Measurements from ENCODE around the gene CFAP70. TPM values are rescaled to one million over a fixed set of nuclear protein-coding genes. Genes with fewer than 3 reads are reported as not detected.

Gene CFAP70
- total RNA-seq, 1 experiment from 2014 or later, result 2.9 TPM

DNA sequence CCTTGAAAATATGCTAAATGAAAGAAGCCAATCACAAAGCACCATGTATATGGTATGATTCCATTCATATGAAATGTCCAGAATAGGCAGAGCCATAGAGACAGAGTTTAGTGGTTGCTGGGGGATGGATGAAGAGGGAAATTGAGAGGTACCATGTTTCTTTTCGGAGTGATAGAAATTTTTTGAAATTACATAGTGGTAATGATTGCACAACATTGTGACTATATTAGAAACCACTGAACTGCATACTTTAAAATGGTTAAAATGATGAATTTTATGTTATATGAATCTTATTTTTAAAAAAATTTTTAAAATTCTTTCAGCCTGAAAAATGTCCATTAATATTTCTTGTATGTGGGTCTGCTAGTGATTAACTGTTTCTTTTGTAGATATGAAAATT lies 137.7 kb downstream of the CFAP70 start:
- no peaks in the 10 kb centered on the region for H3K36me3 ChIP-seq (ENCODE audit: control insufficient read depth in 1 of 2, insufficient read depth in 2 of 2, low read length in 2 of 2)
- H3K4me1 ChIP-seq (ENCODE audit: control insufficient read depth in 1 of 2, insufficient read depth in 2 of 2, low read length in 2 of 2), result no peaks in the 10 kb centered on the region
- DNase-seq (ENCODE audit: low read depth, low spot score), result no peak
- ChIA-PET POLR2A (no interaction called here), CTCF (no interaction called here), RAD21 (ENCODE audit: low non-redundant PET in 1 of 2, low total read pairs in 2 of 2, uncharacterized antibody in 2 of 2, unreplicated experiment in 2 of 2) (no interaction called here)
- H2AFZ ChIP-seq (ENCODE audit: low read depth, low read length, poor library complexity, severe bottlenecking), result no peak overlapping the region
- BruUV-seq (replicated peaks), result no TSS peak
- H3K27ac ChIP-seq (ENCODE audit: low read depth, low read length), result no peak overlapping the region
- intact Hi-C loops (cut with micrococcal nuclease), result no loop called here
- ATAC-seq, result no peak
- H3K9me3 ChIP-seq (ENCODE audit: control insufficient read depth in 1 of 2, insufficient read depth in 1 of 2, low read depth in 1 of 2, low read length in 2 of 2), result no peaks in the 10 kb centered on the region
- no peaks in the 10 kb centered on the region for H3K9me2 ChIP-seq (ENCODE audit: insufficient read depth)
- TF ChIP-seq JUND (IDR thresholded peaks at IDR 0.05) (no peak), SP1 (IDR thresholded peaks at IDR 0.05; ENCODE audit: low read depth) (no peak), CBX3 (IDR thresholded peaks at IDR 0.05; ENCODE audit: low read depth) (no peak), ZNF274 (IDR thresholded peaks at IDR 0.05; ENCODE audit: low read depth, low read length) (no peak)
- TF ChIP-seq, protein P1, sequence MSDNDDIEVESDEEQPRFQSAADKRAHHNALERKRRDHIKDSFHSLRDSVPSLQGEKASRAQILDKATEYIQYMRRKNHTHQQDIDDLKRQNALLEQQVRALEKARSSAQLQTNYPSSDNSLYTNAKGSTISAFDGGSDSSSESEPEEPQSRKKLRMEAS (IDR thresholded peaks at IDR 0.05), result no peak
- TF ChIP-seq, protein P2, sequence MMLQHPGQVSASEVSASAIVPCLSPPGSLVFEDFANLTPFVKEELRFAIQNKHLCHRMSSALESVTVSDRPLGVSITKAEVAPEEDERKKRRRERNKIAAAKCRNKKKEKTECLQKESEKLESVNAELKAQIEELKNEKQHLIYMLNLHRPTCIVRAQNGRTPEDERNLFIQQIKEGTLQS (IDR thresholded peaks at IDR 0.05), result no peak
- TF ChIP-seq, protein P3, sequence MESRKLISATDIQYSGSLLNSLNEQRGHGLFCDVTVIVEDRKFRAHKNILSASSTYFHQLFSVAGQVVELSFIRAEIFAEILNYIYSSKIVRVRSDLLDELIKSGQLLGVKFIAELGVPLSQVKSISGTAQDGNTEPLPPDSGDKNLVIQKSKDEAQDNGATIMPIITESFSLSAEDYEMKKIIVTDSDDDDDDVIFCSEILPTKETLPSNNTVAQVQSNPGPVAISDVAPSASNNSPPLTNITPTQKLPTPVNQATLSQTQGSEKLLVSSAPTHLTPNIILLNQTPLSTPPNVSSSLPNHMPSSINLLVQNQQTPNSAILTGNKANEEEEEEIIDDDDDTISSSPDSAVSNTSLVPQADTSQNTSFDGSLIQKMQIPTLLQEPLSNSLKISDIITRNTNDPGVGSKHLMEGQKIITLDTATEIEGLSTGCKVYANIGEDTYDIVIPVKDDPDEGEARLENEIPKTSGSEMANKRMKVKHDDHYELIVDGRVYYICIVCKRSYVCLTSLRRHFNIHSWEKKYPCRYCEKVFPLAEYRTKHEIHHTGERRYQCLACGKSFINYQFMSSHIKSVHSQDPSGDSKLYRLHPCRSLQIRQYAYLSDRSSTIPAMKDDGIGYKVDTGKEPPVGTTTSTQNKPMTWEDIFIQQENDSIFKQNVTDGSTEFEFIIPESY (IDR thresholded peaks at IDR 0.05; ENCODE audit: extremely low read depth, insufficient replicate concordance, low read length), result no peak
- no peaks in the 10 kb centered on the region for H4K20me1 ChIP-seq (ENCODE audit: insufficient read depth)
- H3K4me2 ChIP-seq (ENCODE audit: low read length), result no peak overlapping the region
- no peaks in the 10 kb centered on the region for H3K79me2 ChIP-seq (ENCODE audit: insufficient read depth, low read length)
- no peak overlapping the region for H3K9ac ChIP-seq (ENCODE audit: low read length)
- no peak overlapping the region for H3K4me3 ChIP-seq (replicated peaks in 1 of 2; ENCODE audit: low read depth in 1 of 2, low read length in 2 of 2)
- no peaks in the 10 kb centered on the region for H3K27me3 ChIP-seq (ENCODE audit: insufficient read depth, low read length)

DNA sequence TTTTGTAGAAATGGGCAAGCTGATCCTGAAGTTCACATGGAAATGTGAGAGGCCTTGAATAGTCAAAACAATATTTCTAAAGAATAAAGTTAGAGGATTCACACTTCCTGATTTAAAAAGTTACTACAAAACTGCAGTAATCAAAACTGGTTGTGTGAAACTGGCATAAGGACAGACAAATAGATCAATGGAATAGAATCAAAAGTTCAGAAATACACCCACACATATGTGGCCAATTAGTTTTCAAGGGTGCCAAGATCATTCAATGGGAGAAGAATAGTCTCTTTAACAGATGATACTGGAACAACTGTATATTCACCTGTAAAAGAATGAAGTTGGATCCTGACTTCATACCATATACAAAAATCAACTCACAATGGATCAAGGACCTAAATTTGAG lies 139.3 kb downstream of the CFAP70 start:
- intact Hi-C loops (cut with micrococcal nuclease), result no loop called here
- ChIA-PET CTCF (interaction anchor here (0.9 to 1.0 kb wide), 3 partner anchors 15 to 44 kb away, joined by 3 to 5 read pairs (median 3); no protein-coding TSS in a partner anchor), POLR2A (no interaction called here), RAD21 (ENCODE audit: low non-redundant PET in 1 of 2, low total read pairs in 2 of 2, uncharacterized antibody in 2 of 2, unreplicated experiment in 2 of 2) (no interaction called here)
- no peaks in the 10 kb centered on the region for H3K36me3 ChIP-seq (ENCODE audit: control insufficient read depth in 1 of 2, insufficient read depth in 2 of 2, low read length in 2 of 2)
- no TSS peak for BruUV-seq (replicated peaks)
- DNase-seq (ENCODE audit: low read depth, low spot score), result no peak
- H2AFZ ChIP-seq (ENCODE audit: low read depth, low read length, poor library complexity, severe bottlenecking), result no peak overlapping the region
- H3K9ac ChIP-seq (ENCODE audit: low read length), result no peak overlapping the region
- H3K9me3 ChIP-seq (ENCODE audit: control insufficient read depth in 1 of 2, insufficient read depth in 1 of 2, low read depth in 1 of 2, low read length in 2 of 2), result no peaks in the 10 kb centered on the region
- H3K4me2 ChIP-seq (ENCODE audit: low read length), result no peak overlapping the region
- no peak for ATAC-seq
- H3K4me1 ChIP-seq (ENCODE audit: control insufficient read depth in 1 of 2, insufficient read depth in 2 of 2, low read length in 2 of 2), result no peaks in the 10 kb centered on the region
- H3K9me2 ChIP-seq (ENCODE audit: insufficient read depth), result no peaks in the 10 kb centered on the region
- H3K27ac ChIP-seq (ENCODE audit: low read depth, low read length), result no peak overlapping the region
- no peak overlapping the region for H3K4me3 ChIP-seq (replicated peaks in 1 of 2; ENCODE audit: low read depth in 1 of 2, low read length in 2 of 2)
- H4K20me1 ChIP-seq (ENCODE audit: insufficient read depth), result no peaks in the 10 kb centered on the region
- H3K79me2 ChIP-seq (ENCODE audit: insufficient read depth, low read length), result no peaks in the 10 kb centered on the region
- H3K27me3 ChIP-seq (ENCODE audit: insufficient read depth, low read length), result no peaks in the 10 kb centered on the region
- TF ChIP-seq ZFX (IDR thresholded peaks at IDR 0.05) (no peak), RAD21 (IDR thresholded peaks at IDR 0.05; ENCODE audit: low read depth) (no peak), ELF1 (IDR thresholded peaks at IDR 0.05; ENCODE audit: borderline replicate concordance, low read depth) (no peak), CBX3 (IDR thresholded peaks at IDR 0.05; ENCODE audit: low read depth) (no peak), FOSL1 (IDR thresholded peaks at IDR 0.05; ENCODE audit: low read depth) (no peak), SP1 (IDR thresholded peaks at IDR 0.05; ENCODE audit: low read depth) (no peak), JUND (IDR thresholded peaks at IDR 0.05) (no peak), ZNF274 (IDR thresholded peaks at IDR 0.05; ENCODE audit: low read depth, low read length) (no peak), POLR2A (IDR thresholded peaks at IDR 0.05; ENCODE audit: borderline replicate concordance, extremely low read depth, insufficient read depth, insufficient read length) (no peak), SRF (IDR thresholded peaks at IDR 0.05; ENCODE audit: low read depth) (no peak)
- TF ChIP-seq, protein P4, sequence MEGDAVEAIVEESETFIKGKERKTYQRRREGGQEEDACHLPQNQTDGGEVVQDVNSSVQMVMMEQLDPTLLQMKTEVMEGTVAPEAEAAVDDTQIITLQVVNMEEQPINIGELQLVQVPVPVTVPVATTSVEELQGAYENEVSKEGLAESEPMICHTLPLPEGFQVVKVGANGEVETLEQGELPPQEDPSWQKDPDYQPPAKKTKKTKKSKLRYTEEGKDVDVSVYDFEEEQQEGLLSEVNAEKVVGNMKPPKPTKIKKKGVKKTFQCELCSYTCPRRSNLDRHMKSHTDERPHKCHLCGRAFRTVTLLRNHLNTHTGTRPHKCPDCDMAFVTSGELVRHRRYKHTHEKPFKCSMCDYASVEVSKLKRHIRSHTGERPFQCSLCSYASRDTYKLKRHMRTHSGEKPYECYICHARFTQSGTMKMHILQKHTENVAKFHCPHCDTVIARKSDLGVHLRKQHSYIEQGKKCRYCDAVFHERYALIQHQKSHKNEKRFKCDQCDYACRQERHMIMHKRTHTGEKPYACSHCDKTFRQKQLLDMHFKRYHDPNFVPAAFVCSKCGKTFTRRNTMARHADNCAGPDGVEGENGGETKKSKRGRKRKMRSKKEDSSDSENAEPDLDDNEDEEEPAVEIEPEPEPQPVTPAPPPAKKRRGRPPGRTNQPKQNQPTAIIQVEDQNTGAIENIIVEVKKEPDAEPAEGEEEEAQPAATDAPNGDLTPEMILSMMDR (IDR thresholded peaks at IDR 0.05 in 2 of 3, conservative IDR thresholded peaks at IDR 0.05 in 1 of 3; ENCODE audit: borderline replicate concordance in 1 of 3, insufficient read depth in 1 of 3, low read depth in 2 of 3, low read length in 2 of 3), result no peak
- TF ChIP-seq, protein P3 (IDR thresholded peaks at IDR 0.05; ENCODE audit: extremely low read depth, insufficient replicate concordance, low read length), result no peak
